GM12801 (cell line): ENCODE data around the gene CNOT11.

Experiments used
- CTCF ChIP-seq: IDR thresholded peaks from one replicate; pipeline ENCODE4 v1.5.1; 2011; ENCODE audit warnings: control low read depth; ENCODE audit not compliant: insufficient read length; ENCODE audit errors: extremely low read depth

CNOT11 gene

GRCh38 chr2:101231240-101231639, 21.4 kb upstream of the CNOT11 start:
- no peak for TF ChIP-seq CTCF

- TF ChIP-seq CTCF: no peak
These were observed 20.6 kb upstream of the CNOT11 start for GRCh38 chr2:101231937-101232730.

- no peak for TF ChIP-seq CTCF
These were observed 19.9 kb upstream of the CNOT11 start for GRCh38 chr2:101232770-101233169.

- TF ChIP-seq CTCF: no peak
These were observed 18.3 kb upstream of the CNOT11 start for GRCh38 chr2:101234169-101234938.

GRCh38 chr2:101238930-101239759, 13.5 kb upstream of the CNOT11 start:
- TF ChIP-seq CTCF: no peak

- TF ChIP-seq CTCF: no peak
These were observed 11.5 kb upstream of the CNOT11 start for GRCh38 chr2:101241158-101241557.

- no peak for TF ChIP-seq CTCF
These were observed 2.9 kb upstream of the CNOT11 start for GRCh38 chr2:101249826-101250225.
